Stimulated activated effector memory CD8-positive, alpha-beta T cell treated with anti-CD3 and anti-CD28 coated beads, Interleukin-12 subunit alpha, Interleukin-12 subunit beta, amount 100 ng/mL, for 72 hours (primary cell): ENCODE data around the gene CTSV.
"Not testable (repeated sequence)": the region's sequence is repeated elsewhere in the genome, so short reads cannot be mapped to it uniquely, and the experiment has no call there.

Experiments used
- ATAC-seq: fragments of 150-1000 bp; cut with Tn5 transposase; 2 replicates; pipeline ENCODE4 v1.10.0; 2021
- DNase-seq, 2 donors: peaks; one replicate each; pipeline ENCODE4 v3.0.0; 2021 to 2022; ENCODE audit warnings: low spot score in 2 of 2
- H3K27ac Mint-ChIP-seq: one replicate; pipeline ENCODE4 v1.8.0; 2022; ENCODE audit warnings: mild to moderate bottlenecking, mixed read lengths
- H3K36me3 Mint-ChIP-seq: one replicate; pipeline ENCODE4 v1.8.0; 2022; ENCODE audit warnings: mild to moderate bottlenecking, mixed read lengths
- H3K4me1 Mint-ChIP-seq: one replicate; pipeline ENCODE4 v1.8.0; 2022; ENCODE audit warnings: mixed read lengths
- H3K4me3 Mint-ChIP-seq: one replicate; pipeline ENCODE4 v1.8.0; 2022; ENCODE audit warnings: mild to moderate bottlenecking, mixed read lengths
- H3K9me3 Mint-ChIP-seq: one replicate; pipeline ENCODE4 v1.8.0; 2022; ENCODE audit warnings: mixed read lengths

CTSV gene

GRCh38 chr9:96997009-96997701 lies 41.8 kb downstream of the CTSV start:
- not testable (repeated sequence) for ATAC-seq, H3K4me3 Mint-ChIP-seq, H3K36me3 Mint-ChIP-seq, DNase-seq, H3K9me3 Mint-ChIP-seq, H3K27ac Mint-ChIP-seq
- peaks cover 33% of the 10 kb centered on the region for H3K4me1 Mint-ChIP-seq

- not testable (repeated sequence) for H3K4me3 Mint-ChIP-seq, H3K27ac Mint-ChIP-seq, H3K9me3 Mint-ChIP-seq, H3K36me3 Mint-ChIP-seq, ATAC-seq, DNase-seq
- peaks cover 22% of the 10 kb centered on the region for H3K4me1 Mint-ChIP-seq
Observed at GRCh38 chr9:96994531-96995016, 44.4 kb downstream of the CTSV start.

DNA sequence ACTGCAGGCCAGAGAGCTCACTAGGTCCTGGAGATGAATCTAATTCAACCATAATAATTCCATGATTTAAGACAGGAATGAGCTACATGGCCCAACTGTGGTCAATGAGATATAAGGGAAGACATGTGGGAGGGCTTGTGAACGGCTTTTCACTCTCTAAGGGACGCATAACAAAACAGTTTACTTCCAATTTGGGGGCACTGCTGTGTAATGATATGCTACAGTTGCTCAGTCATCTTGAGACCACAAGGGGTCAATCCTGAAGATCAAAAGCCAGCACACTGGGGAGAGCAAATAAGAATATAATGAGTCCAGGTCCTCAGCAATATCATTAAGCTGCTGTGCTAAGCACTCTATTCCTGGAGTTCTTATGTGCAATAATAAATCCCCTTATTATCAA lies 46.6 kb downstream of the CTSV start:
- not testable (repeated sequence) for H3K27ac Mint-ChIP-seq, H3K4me3 Mint-ChIP-seq, H3K36me3 Mint-ChIP-seq, DNase-seq, H3K9me3 Mint-ChIP-seq
- peak; percentile 69 for ATAC-seq
- H3K4me1 Mint-ChIP-seq: peaks cover 25% of the 10 kb centered on the region

DNA sequence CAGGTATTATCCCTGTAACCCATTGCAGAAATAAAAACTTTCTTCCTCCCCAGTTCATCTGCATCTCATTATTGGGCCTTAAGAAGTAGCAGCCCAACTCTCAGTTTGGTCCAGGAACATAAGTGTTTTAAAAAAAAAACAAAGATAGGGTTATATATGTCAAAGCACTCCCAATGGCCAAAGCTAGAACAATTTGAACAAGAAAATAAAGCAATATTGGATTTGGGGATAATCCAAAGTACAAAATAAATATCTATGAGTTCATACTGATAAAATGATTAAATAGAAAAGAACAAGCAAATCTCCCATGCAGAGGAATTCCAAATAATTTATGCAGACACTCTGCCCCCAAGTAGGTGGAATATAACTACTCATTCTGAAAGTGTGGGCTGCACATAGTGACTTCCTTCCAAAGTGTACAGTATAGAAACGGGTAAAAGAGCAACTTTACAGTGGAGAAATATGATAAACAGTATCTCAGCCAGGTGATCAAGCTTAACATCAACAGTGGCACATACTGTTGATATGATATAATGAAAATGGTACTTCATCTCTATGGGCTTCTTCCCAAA lies 49.1 kb downstream of the CTSV start:
- H3K4me3 Mint-ChIP-seq, DNase-seq, H3K27ac Mint-ChIP-seq, H3K9me3 Mint-ChIP-seq, H3K36me3 Mint-ChIP-seq: not testable (repeated sequence)
- H3K4me1 Mint-ChIP-seq: peaks cover 22% of the 10 kb centered on the region
- peak; percentile 69 for ATAC-seq

DNA sequence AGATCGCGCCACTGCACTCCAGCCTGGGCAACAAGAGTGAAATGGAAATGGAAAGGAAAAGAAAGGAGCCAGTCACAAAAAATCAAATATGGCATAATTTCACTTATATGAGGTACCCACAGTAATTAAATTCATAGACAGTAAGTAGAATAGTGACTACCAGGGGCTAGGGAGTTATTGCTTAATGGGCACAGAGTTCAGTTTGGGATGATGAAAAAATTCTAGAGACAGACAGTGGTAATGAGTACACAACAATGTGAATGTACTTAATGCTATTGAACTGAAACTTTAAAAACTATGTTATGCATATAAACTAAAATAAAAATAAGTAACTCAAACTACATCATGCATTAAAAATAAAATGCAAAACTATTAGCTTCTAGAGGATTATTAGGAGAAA lies 54.1 kb downstream of the CTSV start:
- not testable (repeated sequence) for H3K9me3 Mint-ChIP-seq, ATAC-seq, H3K36me3 Mint-ChIP-seq, DNase-seq, H3K4me3 Mint-ChIP-seq, H3K27ac Mint-ChIP-seq
- peaks cover 10% of the 10 kb centered on the region for H3K4me1 Mint-ChIP-seq

- not testable (repeated sequence) for H3K27ac Mint-ChIP-seq, H3K4me1 Mint-ChIP-seq, H3K36me3 Mint-ChIP-seq, DNase-seq, H3K4me3 Mint-ChIP-seq, ATAC-seq, H3K9me3 Mint-ChIP-seq
Observed at GRCh38 chr9:96984139-96984538, 54.8 kb downstream of the CTSV start.

DNA sequence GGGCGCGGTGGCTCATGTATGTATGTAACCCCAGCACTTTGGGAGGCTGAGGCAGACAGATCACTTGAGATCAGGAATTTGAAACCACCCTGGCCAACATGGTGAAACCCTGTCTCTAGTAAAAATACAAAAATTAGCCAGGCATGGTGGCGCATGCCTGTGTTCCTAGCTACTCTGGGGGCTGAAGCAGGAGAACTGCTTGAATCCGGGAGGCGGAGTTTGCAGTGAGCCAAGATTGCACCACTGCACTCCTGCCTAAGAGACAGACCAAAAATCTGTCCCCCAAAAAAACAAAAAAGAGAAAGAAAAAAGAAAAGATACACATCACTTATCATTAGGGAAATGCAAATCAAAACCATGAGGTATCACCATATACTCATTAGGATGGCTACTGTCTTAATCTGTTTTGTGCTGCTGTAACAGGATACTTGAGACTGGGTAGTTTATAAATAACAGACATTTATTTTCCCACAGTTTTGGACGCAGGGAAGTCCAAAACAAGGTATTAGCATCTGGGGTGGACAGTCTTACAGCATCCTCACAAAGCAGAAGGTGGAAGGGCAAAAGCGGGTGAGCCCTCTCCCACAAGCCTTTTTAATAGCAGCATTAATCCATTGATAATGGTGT lies 55.3 kb downstream of the CTSV start:
- DNase-seq, H3K4me1 Mint-ChIP-seq, H3K4me3 Mint-ChIP-seq, H3K27ac Mint-ChIP-seq, H3K9me3 Mint-ChIP-seq, H3K36me3 Mint-ChIP-seq, ATAC-seq: not testable (repeated sequence)
